ENCODE measurements around the gene RAB13.

RAB13 gene

GRCh38 chr1:153977250-153978240 lies 8.6 kb downstream of the RAB13 start, which contains the start of gene JTB:
JTB (minus strand) TSS chr1:153977674; CDS start chr1:153977252, 422 bp downstream.
- DNase-seq (ENCODE audit: low read depth) = peak; percentile 78

GRCh38 chr1:153976819-153977249 lies 9.3 kb downstream of the RAB13 start:
- no peak for DNase-seq (ENCODE audit: low read depth)

- no peak for DNase-seq (ENCODE audit: low read depth)
Observed at GRCh38 chr1:153973525-153973924, 12.6 kb downstream of the RAB13 start.

GRCh38 chr1:153973071-153973470 lies 13.1 kb downstream of the RAB13 start:
- DNase-seq (ENCODE audit: low read depth) = no peak

- DNase-seq (ENCODE audit: low read depth) = no peak
Observed at GRCh38 chr1:153970346-153970745, 15.8 kb downstream of the RAB13 start.

GRCh38 chr1:153968972-153969371 lies 17.2 kb downstream of the RAB13 start:
- no peak for DNase-seq (ENCODE audit: low read depth)

GRCh38 chr1:153968408-153968807 lies 17.7 kb downstream of the RAB13 start:
- DNase-seq (ENCODE audit: low read depth) = no peak

- DNase-seq (ENCODE audit: low read depth) = no peak
Observed at GRCh38 chr1:153968000-153968363, 18.2 kb downstream of the RAB13 start.

GRCh38 chr1:153967107-153967999 lies 18.8 kb downstream of the RAB13 start, which contains the start of gene CREB3L4:
CREB3L4 (plus strand) TSS chr1:153967902; CDS start chr1:153968526, 624 bp downstream.
- DNase-seq (ENCODE audit: low read depth) = peak; percentile 67

- DNase-seq (ENCODE audit: low read depth) = no peak
Observed at GRCh38 chr1:153963850-153964331, 22.2 kb downstream of the RAB13 start.

GRCh38 chr1:153963030-153963849 lies 22.9 kb downstream of the RAB13 start, which contains the start of gene SLC39A1:
SLC39A1 (minus strand) TSS chr1:153963537; CDS start chr1:153962715, 822 bp downstream.
- DNase-seq (ENCODE audit: low read depth) = peak; percentile 90

- no peak for DNase-seq (ENCODE audit: low read depth)
Observed at GRCh38 chr1:153962088-153963029, 23.8 kb downstream of the RAB13 start.

- no peak for DNase-seq (ENCODE audit: low read depth)
Observed at GRCh38 chr1:153961421-153961820, 24.7 kb downstream of the RAB13 start.

- no peak for DNase-seq (ENCODE audit: low read depth)
Observed at GRCh38 chr1:153960206-153960605, 25.9 kb downstream of the RAB13 start.

GRCh38 chr1:153959454-153959853 lies 26.7 kb downstream of the RAB13 start:
- no peak for DNase-seq (ENCODE audit: low read depth)

- DNase-seq (ENCODE audit: low read depth) = no peak
Observed at GRCh38 chr1:153958961-153959260, 27.2 kb downstream of the RAB13 start.

GRCh38 chr1:153958111-153958960 lies 27.8 kb downstream of the RAB13 start, which contains the start of gene CRTC2:
CRTC2 (minus strand) TSS chr1:153958612; CDS start chr1:153958497, 115 bp downstream.
- DNase-seq (ENCODE audit: low read depth) = peak; percentile 96

GRCh38 chr1:153957744-153958110 lies 28.4 kb downstream of the RAB13 start:
- no peak for DNase-seq (ENCODE audit: low read depth)

GRCh38 chr1:153956997-153957715 lies 29.0 kb downstream of the RAB13 start:
- DNase-seq (ENCODE audit: low read depth) = no peak

Measured in stimulated activated CD8-positive, alpha-beta memory T cell treated with anti-CD3 and anti-CD28 coated beads, Interleukin-12 subunit alpha, Interleukin-12 subunit beta, amount 100 ng/mL, for 1 hour (primary cell).